Nephron progenitor cell (in vitro differentiated cells): ENCODE measurements around the gene RFTN1.

Source experiments
- DNase-seq: peaks from one replicate; pipeline ENCODE4 v3.0.0; 2021
- H3K27ac Mint-ChIP-seq: 2 replicates; pipeline ENCODE4 v1.8.0; 2021; ENCODE audit warnings: mild to moderate bottlenecking, moderate library complexity, mixed read lengths
- H3K27me3 Mint-ChIP-seq: 2 replicates; pipeline ENCODE4 v1.8.0; 2021; ENCODE audit warnings: mild to moderate bottlenecking, low read depth, mixed read lengths; ENCODE audit not compliant: poor library complexity
- H3K36me3 Mint-ChIP-seq: 2 replicates; pipeline ENCODE4 v1.8.0; 2021; ENCODE audit warnings: low read depth, mixed read lengths
- H3K4me1 Mint-ChIP-seq: 2 replicates; pipeline ENCODE4 v1.8.0; 2021; ENCODE audit warnings: mixed read lengths
- H3K4me3 Mint-ChIP-seq: 2 replicates; pipeline ENCODE4 v1.8.0; 2021; ENCODE audit warnings: mild to moderate bottlenecking, moderate library complexity, mixed read lengths
- H3K9me3 Mint-ChIP-seq: 2 replicates; pipeline ENCODE4 v1.8.0; 2021; ENCODE audit warnings: mild to moderate bottlenecking, moderate library complexity, mixed read lengths
- CTCF ChIP-seq: fragments of 200-600 bp; sonication (generic); IDR thresholded peaks from 2 replicates; pipeline ENCODE4 v1.5.0; 2021; ENCODE audit warnings: antibody characterized with exemption

RFTN1 gene

DNA sequence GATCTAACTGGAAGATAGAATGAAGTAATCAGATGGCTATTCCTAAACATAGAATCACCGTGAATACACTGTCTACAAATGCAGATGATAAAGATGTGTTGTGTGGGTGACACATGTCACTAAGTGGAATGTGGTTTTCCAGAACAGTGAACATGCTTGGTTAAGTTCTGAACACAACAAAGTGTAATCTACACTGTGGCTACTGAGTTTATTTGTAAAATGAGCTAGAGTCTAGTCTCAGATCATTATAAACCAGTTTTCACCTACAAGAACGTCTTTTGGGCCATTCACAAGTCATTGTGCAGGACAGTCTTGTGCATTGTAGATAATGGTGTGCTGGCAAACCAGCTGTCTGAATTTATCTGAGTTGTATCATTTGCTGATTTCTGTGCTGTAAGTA is 213.2 kb downstream of the RFTN1 start:
- H3K36me3 Mint-ChIP-seq: peaks cover 79% of the 10 kb centered on the region

DNA sequence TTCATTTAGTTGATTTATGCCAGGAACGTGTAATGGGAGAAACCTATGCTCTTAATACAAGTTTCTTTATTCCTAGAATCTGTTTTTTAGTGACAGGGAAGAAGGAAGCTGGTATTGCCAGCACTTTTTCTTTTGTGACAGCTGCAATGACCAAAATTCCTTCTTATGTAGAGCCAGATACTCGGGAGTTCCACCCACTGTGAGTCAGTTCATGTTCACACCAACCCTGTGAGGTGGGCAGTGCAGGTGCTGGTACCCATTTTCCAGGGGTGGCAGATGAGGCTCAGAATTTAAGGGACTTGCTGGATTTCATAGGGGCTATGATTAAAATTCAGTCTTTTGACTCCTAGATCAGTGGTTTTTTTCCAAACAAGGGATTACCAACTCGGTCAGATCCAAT is 213.8 kb downstream of the RFTN1 start:
- no peaks in the 10 kb centered on the region for H3K27me3 Mint-ChIP-seq
- no peak overlapping the region for H3K27ac Mint-ChIP-seq
- H3K36me3 Mint-ChIP-seq: peaks cover 79% of the 10 kb centered on the region
- peaks cover 25% of the 10 kb centered on the region for H3K4me1 Mint-ChIP-seq
- no peak overlapping the region for H3K4me3 Mint-ChIP-seq
- no peak for DNase-seq
- TF ChIP-seq CTCF: no peak
- H3K9me3 Mint-ChIP-seq: peaks cover 27% of the 10 kb centered on the region

More for the DNA sequence above, 213.2 kb downstream of the RFTN1 start:
- TF ChIP-seq CTCF: no peak
- Mint-ChIP-seq H3K4me1 (peaks cover 25% of the 10 kb centered on the region), H3K27ac (no peak overlapping the region), H3K4me3 (no peak overlapping the region), H3K9me3 (peaks cover 24% of the 10 kb centered on the region), H3K27me3 (no peaks in the 10 kb centered on the region)
- no peak for DNase-seq

DNA sequence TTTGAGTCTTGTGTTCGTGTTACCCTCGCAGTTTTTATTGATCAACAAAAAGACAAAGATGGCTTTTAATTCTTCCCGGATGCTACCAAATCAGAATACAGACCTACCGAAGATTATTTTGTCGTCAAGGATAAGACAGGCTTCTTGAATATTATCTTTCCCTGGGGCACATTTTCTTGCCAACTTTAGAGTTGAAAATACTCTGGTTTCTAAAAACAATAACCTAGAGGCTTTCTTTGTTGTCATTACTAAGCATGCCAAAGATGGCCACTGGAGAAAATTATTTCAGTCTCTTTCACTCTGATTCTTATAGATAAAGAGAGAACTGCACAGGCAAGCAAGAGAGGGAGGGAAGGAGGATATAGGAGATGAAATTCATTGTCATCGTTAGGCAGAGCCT is 214.6 kb downstream of the RFTN1 start:
- H3K36me3 Mint-ChIP-seq: peaks cover 81% of the 10 kb centered on the region
- peaks cover 35% of the 10 kb centered on the region for H3K9me3 Mint-ChIP-seq
- no peak overlapping the region for H3K27ac Mint-ChIP-seq

DNA sequence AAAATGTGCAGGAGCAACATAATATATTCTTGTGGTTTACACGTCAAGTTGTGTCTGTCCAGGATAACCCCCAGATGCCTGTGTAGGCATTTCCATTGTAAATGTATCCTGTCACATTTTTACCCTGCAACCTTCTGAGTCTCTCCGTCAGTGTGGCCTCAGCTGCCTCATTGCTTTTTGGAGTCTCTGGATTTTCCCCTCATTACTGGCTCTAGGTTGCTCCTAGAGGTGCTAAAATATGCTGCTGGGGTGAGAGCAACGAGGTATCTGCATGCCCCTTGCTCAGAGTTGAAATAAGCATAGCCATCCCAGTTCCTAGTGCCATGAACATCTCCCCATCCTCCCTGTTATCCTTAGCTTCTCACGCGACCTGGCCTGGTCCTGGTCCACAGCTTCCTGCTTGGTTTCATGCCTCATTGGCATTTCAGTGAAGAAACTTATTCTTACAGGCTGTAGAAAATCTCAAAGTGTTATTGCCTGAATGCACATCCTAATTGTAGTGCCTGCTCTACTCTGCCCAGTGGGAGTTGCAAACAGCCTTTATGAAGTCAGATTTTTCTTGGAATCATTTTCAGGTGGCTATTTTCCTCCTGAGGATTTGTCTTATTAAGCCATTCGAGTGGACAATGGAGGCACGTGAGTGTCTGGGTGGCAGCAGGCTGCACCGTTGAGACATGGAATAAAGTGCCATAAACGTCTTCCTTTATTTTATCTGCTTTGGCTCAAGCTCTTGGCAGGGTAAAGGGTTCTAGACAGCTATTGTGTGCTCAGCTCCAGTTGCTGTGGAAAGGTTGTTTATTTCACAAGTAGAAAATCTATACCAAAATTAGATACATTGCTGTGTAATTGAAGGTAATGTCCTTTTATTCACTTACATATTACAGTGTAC is 215.3 kb downstream of the RFTN1 start:
- Mint-ChIP-seq H3K9me3 (peaks cover 42% of the 10 kb centered on the region), H3K36me3 (peaks cover 84% of the 10 kb centered on the region), H3K27me3 (no peaks in the 10 kb centered on the region), H3K27ac (no peak overlapping the region), H3K4me1 (peaks cover 22% of the 10 kb centered on the region), H3K4me3 (no peak overlapping the region)
- DNase-seq: no peak
- TF ChIP-seq CTCF: no peak

More for the DNA sequence above, 214.6 kb downstream of the RFTN1 start:
- DNase-seq: no peak
- no peak for TF ChIP-seq CTCF
- Mint-ChIP-seq H3K4me1 (peaks cover 25% of the 10 kb centered on the region), H3K27me3 (no peaks in the 10 kb centered on the region), H3K4me3 (no peak overlapping the region)

GRCh38 chr3:16295298-16295890 is 218.1 kb downstream of the RFTN1 start:
- Mint-ChIP-seq H3K36me3 (peaks cover 90% of the 10 kb centered on the region), H3K27me3 (no peaks in the 10 kb centered on the region), H3K4me1 (no peaks in the 10 kb centered on the region), H3K4me3 (no peak overlapping the region), H3K9me3 (peaks cover 48% of the 10 kb centered on the region), H3K27ac (no peak overlapping the region)
- no peak for DNase-seq
- TF ChIP-seq CTCF: no peak
